ENCODE data around the gene FNBP1. TPM values are rescaled to one million over a fixed set of nuclear protein-coding genes. Genes with fewer than 3 reads are reported as not detected.
"Not testable (repeated sequence)": the region's sequence is repeated elsewhere in the genome, so short reads cannot be mapped to it uniquely, and the experiment has no call there.

FNBP1 gene
- total and polyA plus RNA-seq, 5 donors from 2014 or later = 147 to 253 (median 207) TPM

DNA sequence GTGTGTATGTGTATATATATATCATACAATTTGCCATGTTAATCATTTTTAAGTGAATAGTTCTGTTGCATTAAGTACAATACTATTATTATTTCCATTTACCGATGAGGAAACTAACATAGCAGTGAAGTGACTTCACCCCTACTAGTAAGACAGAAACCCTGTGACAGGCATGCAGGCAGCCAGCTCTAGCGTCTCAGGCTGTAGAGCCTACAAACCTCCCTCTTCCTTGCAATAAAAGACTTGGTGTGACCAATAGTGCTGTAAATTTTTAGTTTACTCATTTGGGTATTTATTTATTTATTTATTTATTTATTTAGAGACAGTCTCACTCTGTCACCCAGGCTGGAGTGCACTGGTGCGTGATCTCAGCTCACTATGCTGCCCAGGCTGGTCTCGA, 24.7 kb downstream of the FNBP1 start:
- Histone ChIP-seq H3K9me3 (ENCODE audit: control insufficient read depth in 2 of 2, low read length in 2 of 2) (peaks cover 0 to 8% of the 10 kb centered on the region in 2 experiments), H3K4me3 (ENCODE audit: low read depth, low read length) (no peak overlapping the region), H3K36me3 (ENCODE audit: control insufficient read depth, insufficient read depth, low read length) (peaks cover 26% of the 10 kb centered on the region), H3K27ac (ENCODE audit: insufficient read depth, low read length, poor library complexity, severe bottlenecking) (peak overlapping the region; percentile 45), H3K4me1 (ENCODE audit: control insufficient read depth, insufficient read depth, low read length, poor library complexity, severe bottlenecking) (peaks cover 69% of the 10 kb centered on the region), H3K27me3 (ENCODE audit: control insufficient read depth, insufficient read depth, low read length) (no peaks in the 10 kb centered on the region)
- ATAC-seq (ENCODE audit: low read depth in 2 of 2) (no peak), DNase-seq (no peak)
- peak overlapping the region in 2 of 3 donors; percentile 44 to 80 for H3K27ac Mint-ChIP-seq
- no peaks in the 10 kb centered on the region for H3K27me3 Mint-ChIP-seq
- peak overlapping the region in 2 of 4 donors; percentile 6 to 75 for H3K4me3 Mint-ChIP-seq
- H3K4me1 Mint-ChIP-seq = peaks cover 44 to 89% (median 65%) of the 10 kb centered on the region in 4 donors
- peaks cover 25% of the 10 kb centered on the region for H3K36me3 Mint-ChIP-seq
- peaks cover 0 to 6% (median 0%) of the 10 kb centered on the region in 7 donors for H3K9me3 Mint-ChIP-seq

- Mint-ChIP-seq H3K36me3 (peaks cover 26% of the 10 kb centered on the region), H3K27ac (peak overlapping the region in 1 of 3 donors; percentile 81)
- ATAC-seq (ENCODE audit: low read depth in 2 of 2) = not testable (repeated sequence)
Observed at GRCh38 chr9:130017510-130017909, 25.5 kb downstream of the FNBP1 start.

DNA sequence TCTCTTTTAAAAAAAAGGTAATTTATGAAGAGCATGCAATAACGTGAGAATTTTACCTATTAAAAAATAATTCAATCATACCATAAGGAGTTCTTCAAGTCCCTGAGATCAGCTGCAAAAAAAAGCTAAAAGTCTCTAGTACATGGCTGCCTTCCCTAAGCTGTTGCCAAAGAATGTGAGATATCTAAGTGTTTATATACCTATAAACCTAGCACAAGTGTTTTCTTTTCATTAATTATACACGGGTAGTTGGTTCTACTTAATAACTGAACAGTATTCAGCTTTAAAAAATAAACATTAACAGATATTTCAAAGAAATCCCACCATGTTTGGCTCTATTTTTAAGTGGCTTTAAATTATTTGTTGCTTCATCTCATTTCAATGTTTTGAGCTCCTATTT, 25.9 kb downstream of the FNBP1 start:
- no peak for ATAC-seq (ENCODE audit: low read depth in 2 of 2)
- Mint-ChIP-seq H3K9me3 (peaks cover 0 to 6% (median 0%) of the 10 kb centered on the region in 7 donors), H3K36me3 (peaks cover 28% of the 10 kb centered on the region), H3K4me3 (peak overlapping the region; percentile 26 to 76 (median 56)), H3K4me1 (peaks cover 41 to 88% (median 65%) of the 10 kb centered on the region in 4 donors), H3K27me3 (no peaks in the 10 kb centered on the region), H3K27ac (peak overlapping the region; percentile 88 to 90 (median 89))
- DNase-seq = no peak
- Histone ChIP-seq H3K27me3 (ENCODE audit: control insufficient read depth, insufficient read depth, low read length) (no peaks in the 10 kb centered on the region), H3K27ac (ENCODE audit: insufficient read depth, low read length, poor library complexity, severe bottlenecking) (no peak overlapping the region), H3K4me3 (ENCODE audit: low read depth, low read length) (no peak overlapping the region), H3K36me3 (ENCODE audit: control insufficient read depth, insufficient read depth, low read length) (peaks cover 21% of the 10 kb centered on the region), H3K4me1 (ENCODE audit: control insufficient read depth, insufficient read depth, low read length, poor library complexity, severe bottlenecking) (peaks cover 62% of the 10 kb centered on the region), H3K9me3 (ENCODE audit: control insufficient read depth in 2 of 2, low read length in 2 of 2) (peaks cover 0 to 8% of the 10 kb centered on the region in 2 experiments)

More at GRCh38 chr9:130017510-130017909, 25.5 kb downstream of the FNBP1 start:
- H3K9me3 ChIP-seq (ENCODE audit: control insufficient read depth in 2 of 2, low read length in 2 of 2); H3K4me3 ChIP-seq (ENCODE audit: low read depth, low read length); DNase-seq; H3K9me3 Mint-ChIP-seq; H3K27me3 Mint-ChIP-seq; H3K27ac ChIP-seq (ENCODE audit: insufficient read depth, low read length, poor library complexity, severe bottlenecking); H3K27me3 ChIP-seq (ENCODE audit: control insufficient read depth, insufficient read depth, low read length): not testable (repeated sequence)
- Mint-ChIP-seq H3K4me3 (peak overlapping the region in 1 of 4 donors; percentile 23), H3K4me1 (peaks cover 42 to 88% (median 64%) of the 10 kb centered on the region in 4 donors)
- peaks cover 21% of the 10 kb centered on the region for H3K36me3 ChIP-seq (ENCODE audit: control insufficient read depth, insufficient read depth, low read length)
- peaks cover 65% of the 10 kb centered on the region for H3K4me1 ChIP-seq (ENCODE audit: control insufficient read depth, insufficient read depth, low read length, poor library complexity, severe bottlenecking)

DNA sequence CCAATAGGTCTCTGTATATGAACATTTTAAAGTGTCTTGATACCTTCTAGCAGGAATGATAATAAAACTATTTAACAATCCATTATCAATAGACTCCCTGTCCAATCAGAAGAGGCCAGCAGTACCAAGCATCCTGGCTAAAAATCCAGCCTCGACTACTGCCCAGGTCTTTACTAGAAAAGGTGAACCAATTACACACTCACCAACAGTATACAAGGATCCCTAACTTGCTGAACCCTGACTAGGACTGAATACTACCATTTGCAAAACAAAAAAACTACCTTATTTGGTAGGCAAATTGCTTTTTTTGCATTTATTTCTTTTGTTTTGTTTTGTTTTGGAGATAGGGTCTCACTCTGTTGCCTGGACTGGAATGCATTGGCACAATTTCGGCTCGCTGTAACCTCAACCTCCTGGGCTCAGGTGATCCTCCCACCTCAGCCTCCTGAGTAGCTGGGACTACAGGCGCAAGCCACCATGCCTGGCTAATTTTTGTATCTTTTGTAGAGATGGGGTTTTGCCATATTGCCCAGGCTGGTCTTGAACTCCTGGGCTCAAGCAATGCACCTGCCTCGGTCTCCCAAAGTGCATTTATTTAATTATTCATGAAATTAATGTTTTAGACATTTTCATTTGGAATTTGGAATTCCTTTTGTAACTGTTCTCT, 27.5 kb downstream of the FNBP1 start:
- Histone ChIP-seq H3K4me1 (ENCODE audit: control insufficient read depth, insufficient read depth, low read length, poor library complexity, severe bottlenecking) (peaks cover 58% of the 10 kb centered on the region), H3K27ac (ENCODE audit: insufficient read depth, low read length, poor library complexity, severe bottlenecking) (peak overlapping the region; percentile 43), H3K36me3 (ENCODE audit: control insufficient read depth, insufficient read depth, low read length) (peaks cover 21% of the 10 kb centered on the region), H3K9me3 (ENCODE audit: control insufficient read depth in 2 of 2, low read length in 2 of 2) (peaks cover 0 to 8% of the 10 kb centered on the region in 2 experiments), H3K4me3 (ENCODE audit: low read depth, low read length) (no peak overlapping the region), H3K27me3 (ENCODE audit: control insufficient read depth, insufficient read depth, low read length) (no peaks in the 10 kb centered on the region)
- H3K4me1 Mint-ChIP-seq = peaks cover 47 to 86% (median 64%) of the 10 kb centered on the region in 4 donors
- no peak for DNase-seq
- ATAC-seq (ENCODE audit: low read depth in 2 of 2) = no peak
- peak overlapping the region in 1 of 4 donors; percentile 32 for H3K4me3 Mint-ChIP-seq
- H3K27ac Mint-ChIP-seq = no peak overlapping the region
- H3K9me3 Mint-ChIP-seq = peaks cover 0 to 6% (median 1%) of the 10 kb centered on the region in 7 donors
- no peaks in the 10 kb centered on the region for H3K27me3 Mint-ChIP-seq
- peaks cover 32% of the 10 kb centered on the region for H3K36me3 Mint-ChIP-seq

DNA sequence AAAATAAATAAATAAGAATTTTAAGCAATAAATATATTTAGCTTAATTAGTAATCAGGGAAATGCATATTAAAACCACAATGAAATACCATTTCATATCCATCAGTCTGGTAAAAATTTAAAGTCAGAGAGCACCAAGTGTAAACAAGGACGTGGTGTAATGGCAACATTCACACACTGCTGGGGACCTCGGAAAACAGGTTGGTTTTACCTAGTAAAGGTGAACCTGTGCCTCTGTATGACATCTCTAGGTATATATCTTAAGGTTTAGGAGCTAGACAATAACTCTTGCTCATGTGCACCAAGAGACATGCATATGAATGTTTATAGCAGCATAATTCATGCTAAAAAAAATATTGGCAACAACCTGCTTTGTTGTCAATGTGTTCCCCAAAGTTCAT, 29.7 kb downstream of the FNBP1 start:
- H3K27me3 ChIP-seq (ENCODE audit: control insufficient read depth, insufficient read depth, low read length) = no peaks in the 10 kb centered on the region
- H3K4me3 ChIP-seq (ENCODE audit: low read depth, low read length) = peak overlapping the region; percentile 27
- Mint-ChIP-seq H3K9me3 (peaks cover 0 to 6% (median 1%) of the 10 kb centered on the region in 7 donors), H3K27me3 (no peaks in the 10 kb centered on the region), H3K36me3 (peaks cover 28% of the 10 kb centered on the region), H3K27ac (peak overlapping the region; percentile 2 to 94 (median 70)), H3K4me1 (peaks cover 53 to 87% (median 72%) of the 10 kb centered on the region in 4 donors), H3K4me3 (peak overlapping the region in 3 of 4 donors; percentile 23 to 48 (median 29))
- peaks cover 0 to 8% of the 10 kb centered on the region in 2 experiments for H3K9me3 ChIP-seq (ENCODE audit: control insufficient read depth in 2 of 2, low read length in 2 of 2)
- peaks cover 15% of the 10 kb centered on the region for H3K36me3 ChIP-seq (ENCODE audit: control insufficient read depth, insufficient read depth, low read length)
- peaks cover 64% of the 10 kb centered on the region for H3K4me1 ChIP-seq (ENCODE audit: control insufficient read depth, insufficient read depth, low read length, poor library complexity, severe bottlenecking)
- peak overlapping the region; percentile 97 for H3K27ac ChIP-seq (ENCODE audit: insufficient read depth, low read length, poor library complexity, severe bottlenecking)
- DNase-seq = no peak
- no peak for ATAC-seq (ENCODE audit: low read depth in 2 of 2)

DNA sequence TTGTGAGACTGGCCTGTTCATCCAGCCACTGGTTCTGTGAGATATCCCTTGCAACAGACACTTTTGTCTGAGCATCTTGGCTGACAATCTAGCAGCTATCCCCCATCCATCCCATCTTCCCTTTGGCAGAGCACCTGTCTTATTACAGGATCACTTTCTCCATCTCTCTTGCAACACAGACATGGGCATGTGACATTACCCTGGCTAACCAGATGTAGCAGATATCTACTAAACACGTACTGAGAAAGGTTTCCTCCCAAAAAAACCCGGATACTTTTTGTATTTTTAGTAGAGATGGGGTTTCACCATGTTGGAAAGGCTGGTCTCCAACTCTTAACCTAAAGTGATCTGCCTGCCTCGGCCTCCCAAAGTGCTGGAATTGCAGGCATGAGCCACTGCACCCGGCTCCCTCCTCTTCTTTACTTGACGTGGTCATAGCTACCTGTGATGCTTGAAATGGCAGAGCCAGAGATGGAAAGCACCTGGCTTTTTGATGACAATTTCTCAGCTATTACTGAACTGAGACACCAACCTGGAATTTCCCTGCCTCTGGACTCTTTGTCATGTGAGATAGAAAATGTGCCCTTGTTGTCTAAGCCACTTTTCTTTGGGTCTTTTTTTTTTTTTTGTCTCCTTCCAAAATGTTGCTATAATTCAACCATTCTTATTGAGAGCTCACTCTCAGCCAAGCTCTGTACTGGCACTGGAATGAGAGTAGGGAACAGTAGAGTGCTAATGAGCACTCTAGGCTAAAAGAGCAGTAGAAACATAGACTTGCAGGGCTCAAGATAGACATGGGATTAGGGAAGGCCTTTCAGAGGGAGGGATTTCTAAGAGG, 32.6 kb downstream of the FNBP1 start:
- Histone ChIP-seq H3K27ac (ENCODE audit: insufficient read depth, low read length, poor library complexity, severe bottlenecking) (peak overlapping the region; percentile 97), H3K27me3 (ENCODE audit: control insufficient read depth, insufficient read depth, low read length) (no peaks in the 10 kb centered on the region), H3K4me3 (ENCODE audit: low read depth, low read length) (peak overlapping the region; percentile 67), H3K36me3 (ENCODE audit: control insufficient read depth, insufficient read depth, low read length) (peaks cover 2% of the 10 kb centered on the region), H3K4me1 (ENCODE audit: control insufficient read depth, insufficient read depth, low read length, poor library complexity, severe bottlenecking) (peaks cover 78% of the 10 kb centered on the region), H3K9me3 (ENCODE audit: control insufficient read depth in 2 of 2, low read length in 2 of 2) (no peaks in the 10 kb centered on the region)
- peak in 2 of 3 donors; percentile 55 to 69 for DNase-seq
- no peaks in the 10 kb centered on the region for H3K27me3 Mint-ChIP-seq
- peak overlapping the region; percentile 89 to 98 (median 94) for H3K27ac Mint-ChIP-seq
- peaks cover 14% of the 10 kb centered on the region for H3K36me3 Mint-ChIP-seq
- H3K4me1 Mint-ChIP-seq = peaks cover 56 to 92% (median 75%) of the 10 kb centered on the region in 4 donors
- peak overlapping the region; percentile 37 to 82 (median 52) for H3K4me3 Mint-ChIP-seq
- peaks cover 0 to 3% (median 0%) of the 10 kb centered on the region in 7 donors for H3K9me3 Mint-ChIP-seq
- ATAC-seq (ENCODE audit: low read depth in 2 of 2) = peak; percentile 39 to 53

DNA sequence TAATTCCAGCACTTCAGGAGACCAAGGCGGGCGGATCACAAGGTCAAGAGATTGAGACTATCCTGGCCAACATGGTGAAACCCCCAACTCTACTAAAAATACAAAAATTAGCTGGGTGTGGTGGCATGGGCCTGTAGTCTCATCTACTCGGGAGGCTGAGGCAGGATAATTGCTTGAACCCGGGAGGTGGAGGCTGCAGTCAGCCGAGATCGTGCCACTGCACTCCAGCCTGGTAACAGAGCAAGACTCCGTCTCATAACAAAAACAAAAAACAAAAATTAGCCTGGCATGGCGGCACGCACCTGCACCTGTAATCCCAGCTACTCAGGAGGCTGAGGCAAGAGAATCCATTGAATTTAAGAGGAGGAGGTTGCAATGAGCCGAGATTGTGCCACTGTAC, 33.4 kb downstream of the FNBP1 start:
- not testable (repeated sequence) for H3K27me3 ChIP-seq (ENCODE audit: control insufficient read depth, insufficient read depth, low read length); ATAC-seq (ENCODE audit: low read depth in 2 of 2); DNase-seq; H3K9me3 ChIP-seq (ENCODE audit: control insufficient read depth in 2 of 2, low read length in 2 of 2); H3K36me3 ChIP-seq (ENCODE audit: control insufficient read depth, insufficient read depth, low read length); H3K27me3 Mint-ChIP-seq; H3K9me3 Mint-ChIP-seq
- H3K4me1 ChIP-seq (ENCODE audit: control insufficient read depth, insufficient read depth, low read length, poor library complexity, severe bottlenecking) = peaks cover 77% of the 10 kb centered on the region
- H3K4me1 Mint-ChIP-seq = peaks cover 51 to 89% (median 68%) of the 10 kb centered on the region in 4 donors
- H3K4me3 Mint-ChIP-seq = peak overlapping the region in 3 of 4 donors; percentile 36 to 82 (median 43)
- peak overlapping the region; percentile 89 to 98 (median 94) for H3K27ac Mint-ChIP-seq
- peak overlapping the region; percentile 97 for H3K27ac ChIP-seq (ENCODE audit: insufficient read depth, low read length, poor library complexity, severe bottlenecking)
- H3K4me3 ChIP-seq (ENCODE audit: low read depth, low read length) = peak overlapping the region; percentile 67
- H3K36me3 Mint-ChIP-seq = peaks cover 14% of the 10 kb centered on the region

All from CD4-positive, CD25-positive, alpha-beta regulatory T cell (primary cell).